Caco-2 (cell line): ENCODE data around the gene C22orf23. TPM values are rescaled to one million over a fixed set of nuclear protein-coding genes. Genes with fewer than 3 reads are reported as not detected.

ENCODE experiments used
- BruUV-seq: library from RNA; stranded (reverse); fragments of 400-500 nt; replicated peaks from 2 replicates; lab custom pipeline; 2021; lab: Mats Ljungman, UMichigan
- CTCF ChIA-PET: fragments of 300-600 bp; sonication (Branson Sonifier 250); formaldehyde crosslinking; loops from one replicate; lab custom pipeline; 2022; ENCODE audit warnings: antibody characterized with exemption; lab: Charles Lee
- POLR2A ChIA-PET: fragments of 300-600 bp; sonication (Branson Sonifier 250); formaldehyde crosslinking; loops from one replicate; lab custom pipeline; 2022; ENCODE audit warnings: antibody characterized with exemption; lab: Charles Lee
- DNase-seq, 2 experiments: peaks; one replicate each; pipeline versions ENCODE4 v3.0.0 to v3.0.0-alpha.2; 2020 to 2022
- H3K27me3 ChIP-seq: replicated peaks from 2 replicates; pipeline ENCODE4 v1.6.0; 2011; ENCODE audit warnings: low read length; ENCODE audit not compliant: control insufficient read depth, insufficient read depth
- H3K36me3 ChIP-seq: 2 replicates; pipeline ENCODE4 v1.5.1; 2011; ENCODE audit warnings: low read length; ENCODE audit not compliant: control insufficient read depth, insufficient read depth
- H3K4me1 ChIP-seq: fragments of 250-450 bp; sonication (Bioruptor Pico); 2 replicates; pipeline ENCODE4 v1.5.1; 2020; ENCODE audit warnings: mild to moderate bottlenecking
- H3K4me3 ChIP-seq: 2 replicates; pipeline ENCODE4 v1.5.1; 2011; ENCODE audit warnings: low read depth, mild to moderate bottlenecking, control low read depth, low read length
- H3K9me3 ChIP-seq: fragments of 250-450 bp; sonication (Bioruptor Pico); 2 replicates; pipeline ENCODE4 v1.5.1; 2020; ENCODE audit warnings: mild to moderate bottlenecking, moderate library complexity
- H3K27ac Mint-ChIP-seq: one replicate; pipeline ENCODE4 v1.8.0; 2022; ENCODE audit warnings: mixed read lengths; ENCODE audit not compliant: unreplicated experiment
- H3K27me3 Mint-ChIP-seq: one replicate; pipeline ENCODE4 v1.8.0; 2022; ENCODE audit warnings: mixed read lengths; ENCODE audit not compliant: insufficient read depth, unreplicated experiment
- H3K36me3 Mint-ChIP-seq: one replicate; pipeline ENCODE4 v1.8.0; 2022; ENCODE audit warnings: mild to moderate bottlenecking, mixed read lengths; ENCODE audit not compliant: insufficient read depth, unreplicated experiment
- H3K4me1 Mint-ChIP-seq: one replicate; pipeline ENCODE4 v1.8.0; 2022; ENCODE audit warnings: low read depth, mixed read lengths; ENCODE audit not compliant: unreplicated experiment
- H3K4me3 Mint-ChIP-seq: one replicate; pipeline ENCODE4 v1.8.0; 2022; ENCODE audit warnings: mild to moderate bottlenecking, moderate library complexity, mixed read lengths; ENCODE audit not compliant: unreplicated experiment
- H3K9me3 Mint-ChIP-seq: one replicate; pipeline ENCODE4 v1.8.0; 2022; ENCODE audit warnings: mixed read lengths; ENCODE audit not compliant: unreplicated experiment
- intact Hi-C: fragments of 100-400 bp; cut with micrococcal nuclease; formaldehyde crosslinking; loops from one replicate; pipeline ENCODE4 v1.10.0; 2022; ENCODE audit not compliant: unreplicated experiment
- total RNA-seq: library from RNA; stranded (reverse); gene quantifications from 2 replicates; pipeline ENCODE4 v1.2.3, GENCODE V29; 2022
- TF ChIP-seq, protein P1 (sequence below), 2 experiments: fragments of 200-600 bp in 1 of 2; IDR thresholded peaks; 1 replicate in 1 of 2; 2 replicates in 1 of 2; pipeline versions ENCODE4 v1.5.1 to v1.8.0; 2011 to 2022; ENCODE audit warnings: antibody characterized with exemption in 1 of 2, control low read depth in 1 of 2, inconsistent platforms in 1 of 2, low read depth in 1 of 2, low read length in 1 of 2, mild to moderate bottlenecking in 1 of 2, moderate library complexity in 1 of 2; ENCODE audit not compliant: insufficient read depth in 1 of 2, severe bottlenecking in 1 of 2, unreplicated experiment in 1 of 2

C22orf23 gene
- total RNA-seq, 1 experiment from 2014 or later = not detected

GRCh38 chr22:37920126-37920525 lies 33.3 kb downstream of the C22orf23 start:
- Mint-ChIP-seq H3K4me3 (no peak overlapping the region), H3K27ac (no peak overlapping the region), H3K9me3 (no peaks in the 10 kb centered on the region), H3K4me1 (no peaks in the 10 kb centered on the region), H3K36me3 (peaks cover 56% of the 10 kb centered on the region), H3K27me3 (no peaks in the 10 kb centered on the region)
- BruUV-seq = no TSS peak
- no peaks in the 10 kb centered on the region for H3K4me1 ChIP-seq
- intact Hi-C loops = no loop called here
- ChIA-PET POLR2A (interaction anchor here (0.6 kb wide), 2 partner anchors 65 to 262 kb away, joined by 3 to 4 read pairs; no protein-coding TSS in a partner anchor), CTCF (interaction anchor here (0.6 kb wide), 1 partner anchor 179 kb away, joined by 5 read pairs; no protein-coding TSS in a partner anchor)
- TF ChIP-seq, protein P1, sequence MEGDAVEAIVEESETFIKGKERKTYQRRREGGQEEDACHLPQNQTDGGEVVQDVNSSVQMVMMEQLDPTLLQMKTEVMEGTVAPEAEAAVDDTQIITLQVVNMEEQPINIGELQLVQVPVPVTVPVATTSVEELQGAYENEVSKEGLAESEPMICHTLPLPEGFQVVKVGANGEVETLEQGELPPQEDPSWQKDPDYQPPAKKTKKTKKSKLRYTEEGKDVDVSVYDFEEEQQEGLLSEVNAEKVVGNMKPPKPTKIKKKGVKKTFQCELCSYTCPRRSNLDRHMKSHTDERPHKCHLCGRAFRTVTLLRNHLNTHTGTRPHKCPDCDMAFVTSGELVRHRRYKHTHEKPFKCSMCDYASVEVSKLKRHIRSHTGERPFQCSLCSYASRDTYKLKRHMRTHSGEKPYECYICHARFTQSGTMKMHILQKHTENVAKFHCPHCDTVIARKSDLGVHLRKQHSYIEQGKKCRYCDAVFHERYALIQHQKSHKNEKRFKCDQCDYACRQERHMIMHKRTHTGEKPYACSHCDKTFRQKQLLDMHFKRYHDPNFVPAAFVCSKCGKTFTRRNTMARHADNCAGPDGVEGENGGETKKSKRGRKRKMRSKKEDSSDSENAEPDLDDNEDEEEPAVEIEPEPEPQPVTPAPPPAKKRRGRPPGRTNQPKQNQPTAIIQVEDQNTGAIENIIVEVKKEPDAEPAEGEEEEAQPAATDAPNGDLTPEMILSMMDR (IDR thresholded peaks at IDR 0.05; ENCODE audit: insufficient read depth in 1 of 2, low read depth in 1 of 2, low read length in 1 of 2, severe bottlenecking in 1 of 2, unreplicated experiment in 1 of 2) = no peak
- H3K27me3 ChIP-seq = no peaks in the 10 kb centered on the region
- H3K9me3 ChIP-seq = no peaks in the 10 kb centered on the region
- no peak for DNase-seq
- H3K4me3 ChIP-seq = no peak overlapping the region
- H3K36me3 ChIP-seq = peaks cover 3% of the 10 kb centered on the region

DNA sequence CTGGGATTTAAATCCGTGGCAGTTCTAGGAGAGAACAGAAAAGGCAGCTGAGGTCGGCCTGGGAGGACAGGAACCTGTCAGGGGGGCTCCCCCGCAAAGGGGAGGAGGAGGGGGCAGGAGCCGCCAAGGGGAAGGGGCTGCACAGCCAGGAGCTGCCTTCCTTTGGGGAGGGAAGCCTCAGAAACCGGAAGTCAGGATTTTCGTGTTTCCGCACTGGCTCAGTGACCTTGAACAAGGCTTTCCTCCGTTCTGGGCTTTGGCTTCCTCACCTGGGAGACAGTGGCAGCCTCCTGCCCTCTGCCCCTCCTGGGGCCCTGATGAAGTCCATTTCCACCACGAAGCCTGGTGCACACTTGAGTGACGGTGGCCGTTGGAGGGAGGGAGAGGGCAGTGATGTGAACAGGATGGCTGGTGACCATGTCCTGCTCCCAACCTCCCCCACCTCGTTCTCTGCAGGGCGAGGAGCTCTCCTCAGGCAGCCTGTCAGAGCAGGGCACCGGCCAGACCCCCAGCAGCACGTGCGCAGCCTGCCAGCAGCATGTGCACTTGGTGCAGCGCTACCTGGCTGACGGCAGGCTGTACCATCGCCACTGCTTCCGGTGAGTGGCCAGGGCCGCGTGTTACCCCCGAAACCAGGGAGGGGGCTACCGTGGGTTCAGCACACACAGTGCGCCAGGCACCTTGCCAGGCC lies 34.7 kb downstream of the C22orf23 start:
- intact Hi-C loops = no loop called here
- H3K9me3 Mint-ChIP-seq = no peaks in the 10 kb centered on the region
- H3K4me3 ChIP-seq = no peak overlapping the region
- H3K27ac Mint-ChIP-seq = no peak overlapping the region
- DNase-seq = no peak
- no peaks in the 10 kb centered on the region for H3K4me1 ChIP-seq
- no peaks in the 10 kb centered on the region for H3K27me3 ChIP-seq
- no peak overlapping the region for H3K4me3 Mint-ChIP-seq
- H3K27me3 Mint-ChIP-seq = no peaks in the 10 kb centered on the region
- H3K9me3 ChIP-seq = no peaks in the 10 kb centered on the region
- TF ChIP-seq, protein P1 (IDR thresholded peaks at IDR 0.05; ENCODE audit: insufficient read depth in 1 of 2, low read depth in 1 of 2, low read length in 1 of 2, severe bottlenecking in 1 of 2, unreplicated experiment in 1 of 2) = no peak
- H3K36me3 ChIP-seq = peaks cover 3% of the 10 kb centered on the region
- no peaks in the 10 kb centered on the region for H3K4me1 Mint-ChIP-seq
- peaks cover 48% of the 10 kb centered on the region for H3K36me3 Mint-ChIP-seq
- CTCF ChIA-PET = no interaction called here
- POLR2A ChIA-PET = no interaction called here
- BruUV-seq = no TSS peak

DNA sequence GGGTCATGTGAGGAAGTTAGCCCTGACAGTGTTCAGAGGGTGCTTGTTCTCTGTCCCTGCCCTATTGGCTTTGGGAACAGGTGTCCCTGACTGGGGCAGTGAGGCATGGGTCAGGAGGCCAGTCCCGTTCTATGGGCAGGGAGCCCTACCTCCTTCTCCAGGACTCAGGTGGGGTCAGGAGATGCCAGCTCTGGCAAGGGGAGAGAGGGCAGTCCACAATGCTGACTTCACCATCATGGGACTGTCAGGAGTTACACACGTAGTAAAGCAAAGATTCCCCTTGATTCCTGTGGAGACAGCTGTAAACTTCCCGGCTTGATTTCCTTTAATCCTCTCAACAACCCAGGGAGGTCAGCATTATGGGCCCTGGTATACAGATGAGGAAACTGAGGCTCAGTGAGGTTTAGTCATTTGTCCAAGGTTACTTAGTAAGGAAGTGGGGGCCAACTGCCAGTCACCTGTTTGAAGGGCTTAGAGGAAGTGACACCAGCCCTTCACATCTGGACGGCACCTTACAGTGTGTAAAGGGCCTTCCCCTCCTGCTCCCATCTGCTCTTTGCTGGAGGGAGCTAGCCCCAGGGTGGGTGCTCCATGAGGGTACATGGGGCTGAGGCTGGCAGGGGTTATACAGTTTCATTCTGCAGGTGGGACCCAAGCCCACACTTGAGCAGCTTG lies 35.4 kb downstream of the C22orf23 start:
- ChIA-PET POLR2A (no interaction called here), CTCF (no interaction called here)
- no peak overlapping the region for H3K27ac Mint-ChIP-seq
- no peaks in the 10 kb centered on the region for H3K27me3 ChIP-seq
- no peaks in the 10 kb centered on the region for H3K27me3 Mint-ChIP-seq
- no peak for DNase-seq
- intact Hi-C loops = no loop called here
- H3K4me1 Mint-ChIP-seq = no peaks in the 10 kb centered on the region
- no peaks in the 10 kb centered on the region for H3K9me3 ChIP-seq
- TF ChIP-seq, protein P1 (IDR thresholded peaks at IDR 0.05; ENCODE audit: insufficient read depth in 1 of 2, low read depth in 1 of 2, low read length in 1 of 2, severe bottlenecking in 1 of 2, unreplicated experiment in 1 of 2) = no peak
- H3K36me3 Mint-ChIP-seq = peaks cover 47% of the 10 kb centered on the region
- BruUV-seq = no TSS peak
- no peak overlapping the region for H3K4me3 Mint-ChIP-seq
- H3K4me1 ChIP-seq = no peaks in the 10 kb centered on the region
- H3K9me3 Mint-ChIP-seq = no peaks in the 10 kb centered on the region
- H3K4me3 ChIP-seq = no peak overlapping the region
- peaks cover 3% of the 10 kb centered on the region for H3K36me3 ChIP-seq
